Measurements from ENCODE around the gene SUPT3H.
"Not testable (repeated sequence)": the region's sequence is repeated elsewhere in the genome, so short reads cannot be mapped to it uniquely, and the experiment has no call there.

Gene SUPT3H

DNA sequence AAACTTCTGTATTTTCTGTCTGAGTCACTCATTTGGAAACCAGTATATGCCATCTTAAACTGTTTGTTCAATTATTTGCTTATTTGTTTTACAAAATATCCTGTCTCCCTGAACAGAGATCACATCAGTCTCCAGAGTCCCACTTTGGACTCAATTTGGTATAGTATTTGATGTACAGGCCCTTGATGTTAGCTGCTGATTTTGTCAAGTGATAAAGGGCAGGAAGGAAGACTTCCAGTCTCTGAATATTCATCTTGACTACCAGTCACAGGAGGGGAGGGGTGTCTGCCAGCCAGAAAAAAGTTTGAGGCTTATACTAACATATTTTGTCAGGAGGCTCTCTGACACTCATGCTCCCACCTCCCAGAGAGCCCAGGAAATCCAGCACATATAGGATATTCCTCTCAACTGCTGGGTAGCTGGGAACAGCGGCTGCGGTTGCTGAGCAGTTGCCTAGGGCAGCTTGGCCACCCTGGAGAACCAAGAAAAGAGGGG is 426.4 kb downstream of the SUPT3H start:
- DNase-seq (ENCODE audit: low spot score), result no peak

DNA sequence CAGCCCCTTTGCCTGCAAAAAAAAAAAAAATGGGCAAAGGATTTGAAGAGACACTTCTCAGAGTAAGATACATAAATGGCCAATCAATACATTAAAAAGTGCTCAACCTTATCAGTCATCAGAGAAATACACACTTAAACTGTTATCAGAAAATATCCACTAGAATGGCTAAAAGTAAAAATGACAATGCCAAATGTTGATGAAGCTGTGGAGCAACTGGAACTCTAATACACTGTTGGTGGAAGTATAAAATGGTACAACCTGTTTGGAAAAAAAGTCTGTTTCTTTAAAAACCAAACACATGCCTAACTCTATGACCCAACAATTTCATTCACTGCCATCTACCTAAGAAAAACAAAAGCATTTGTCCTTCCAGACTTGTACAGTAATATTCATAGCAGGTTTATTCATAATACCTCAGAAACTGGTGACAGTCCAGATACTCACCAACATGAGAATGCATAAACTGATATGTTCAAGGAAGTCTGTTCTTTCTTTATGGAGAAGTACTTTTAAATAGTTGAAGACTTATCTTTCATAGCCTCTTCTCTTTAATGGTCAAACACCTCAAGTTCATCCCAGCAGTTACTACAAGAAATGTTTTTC is 428.0 kb downstream of the SUPT3H start:
- no peak for DNase-seq (ENCODE audit: low spot score)

DNA sequence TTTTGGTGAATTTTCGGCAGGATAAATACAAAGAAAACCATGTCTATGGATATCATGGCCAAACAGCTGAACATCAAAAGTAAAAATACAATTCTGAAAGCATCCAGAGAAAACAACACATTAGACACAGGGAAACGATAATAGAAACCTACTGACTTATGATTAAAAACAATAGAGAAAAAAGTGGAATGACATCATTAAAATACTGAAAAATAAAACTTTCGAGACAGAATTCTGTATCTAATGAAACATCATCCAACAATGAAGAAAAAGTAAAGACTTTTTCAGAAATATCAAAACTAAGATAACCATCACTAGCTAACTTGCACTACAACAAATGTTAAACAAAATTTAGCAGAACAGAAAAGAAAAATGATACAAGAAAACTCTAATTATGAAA is 434.2 kb downstream of the SUPT3H start:
- DNase-seq (ENCODE audit: low spot score), result no peak

GRCh38 chr6:44942798-44943197 is 434.9 kb downstream of the SUPT3H start:
- DNase-seq (ENCODE audit: low spot score), result no peak

- no peak for DNase-seq (ENCODE audit: low spot score)
Measured at GRCh38 chr6:44942201-44942600, 435.5 kb downstream of the SUPT3H start.

DNA sequence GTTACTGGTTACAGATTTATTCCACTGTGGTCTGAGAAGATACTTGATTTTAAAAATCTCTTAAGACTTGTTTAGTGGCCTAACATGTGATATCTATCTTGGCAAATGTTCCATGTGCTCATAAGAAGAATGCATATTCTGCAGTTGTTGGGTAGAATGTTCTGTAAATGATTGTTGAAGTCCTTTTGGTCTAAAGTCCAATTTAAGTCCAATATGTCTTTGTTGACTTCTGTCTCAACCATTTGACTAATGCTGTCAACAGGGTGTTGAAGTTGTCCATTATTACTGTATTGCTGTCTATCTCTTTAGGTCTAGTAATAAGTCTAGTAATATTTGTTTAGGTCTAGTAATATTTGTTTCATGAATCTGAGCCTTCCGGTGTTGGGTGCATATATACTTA is 437.4 kb downstream of the SUPT3H start:
- no peak for DNase-seq (ENCODE audit: low spot score)

DNA sequence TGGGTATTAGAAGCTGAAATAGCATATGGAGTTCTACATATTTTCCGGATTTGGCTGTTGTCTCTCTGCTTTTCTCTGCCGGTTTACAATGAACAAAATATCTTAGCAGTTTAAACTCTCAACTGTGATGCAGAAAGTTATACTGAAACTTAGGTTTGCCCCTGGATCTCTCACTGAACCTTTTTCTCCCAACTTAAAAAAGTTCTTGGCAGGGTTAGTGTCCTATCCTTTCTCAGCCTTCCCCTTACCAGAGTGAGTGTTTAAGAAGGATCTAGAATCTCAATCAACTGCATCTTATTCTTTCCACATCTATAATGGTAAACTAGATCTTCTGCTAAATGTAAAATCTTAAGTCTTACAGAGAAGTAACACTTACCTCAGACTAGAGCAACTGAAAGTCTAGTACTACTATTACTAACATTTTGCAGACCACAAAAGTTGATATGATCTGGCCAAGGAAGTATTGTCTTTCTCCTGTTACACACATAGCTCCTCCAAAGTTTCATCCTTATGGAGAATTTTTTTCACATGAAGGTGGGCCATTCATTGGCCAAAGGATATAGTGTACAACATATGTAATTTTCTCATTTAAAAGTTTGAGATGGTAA is 441.9 kb downstream of the SUPT3H start:
- no peak for DNase-seq (ENCODE audit: low spot score)

- no peak for DNase-seq (ENCODE audit: low spot score)
Measured at GRCh38 chr6:44933108-44933507, 444.6 kb downstream of the SUPT3H start.

- DNase-seq (ENCODE audit: low spot score), result no peak
Measured at GRCh38 chr6:44932651-44933091, 445.1 kb downstream of the SUPT3H start.

DNA sequence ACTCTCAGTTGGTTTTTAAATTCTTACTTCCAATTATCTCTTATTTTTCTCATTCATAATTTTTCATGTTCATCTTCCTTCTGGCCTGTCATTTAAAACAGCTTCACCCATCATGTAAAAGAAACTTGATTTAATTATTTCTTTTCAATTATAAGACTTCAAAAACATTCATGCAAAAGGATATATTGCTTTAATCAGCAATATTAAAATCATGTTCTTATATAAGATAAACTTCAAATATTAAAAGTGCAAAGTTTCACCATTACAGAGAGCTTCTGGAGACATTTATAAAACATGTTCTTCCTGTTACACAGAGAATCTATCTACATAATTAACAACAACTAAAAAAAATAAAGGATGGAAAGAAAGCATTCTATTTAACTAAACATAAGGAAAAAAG is 446.3 kb downstream of the SUPT3H start:
- no peak for DNase-seq (ENCODE audit: low spot score)

DNA sequence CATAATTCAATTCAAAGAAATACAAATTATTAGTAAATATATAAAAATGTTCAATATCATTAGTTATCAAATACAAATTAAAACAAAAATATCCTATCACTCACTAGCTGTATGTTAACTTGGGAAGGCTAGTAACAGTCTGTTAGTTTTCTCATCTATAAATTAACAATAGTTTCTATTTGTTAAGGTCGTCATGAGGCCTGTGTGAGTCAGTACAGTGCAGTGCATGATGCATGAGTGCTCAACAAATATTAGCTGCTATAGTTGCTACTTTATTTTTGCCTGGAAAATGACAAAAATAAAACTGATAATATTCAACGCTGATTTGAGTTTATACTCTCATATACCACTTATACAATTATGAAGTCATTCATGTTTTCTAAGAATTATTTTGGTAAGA is 451.2 kb downstream of the SUPT3H start:
- no peak for DNase-seq (ENCODE audit: low spot score)

- DNase-seq (ENCODE audit: low spot score), result peak; percentile 15
Measured at GRCh38 chr6:44925100-44925739, 452.5 kb downstream of the SUPT3H start.

GRCh38 chr6:44923444-44923843 is 454.3 kb downstream of the SUPT3H start:
- no peak for DNase-seq (ENCODE audit: low spot score)

GRCh38 chr6:44921798-44922197 is 455.9 kb downstream of the SUPT3H start:
- DNase-seq (ENCODE audit: low spot score), result no peak

DNA sequence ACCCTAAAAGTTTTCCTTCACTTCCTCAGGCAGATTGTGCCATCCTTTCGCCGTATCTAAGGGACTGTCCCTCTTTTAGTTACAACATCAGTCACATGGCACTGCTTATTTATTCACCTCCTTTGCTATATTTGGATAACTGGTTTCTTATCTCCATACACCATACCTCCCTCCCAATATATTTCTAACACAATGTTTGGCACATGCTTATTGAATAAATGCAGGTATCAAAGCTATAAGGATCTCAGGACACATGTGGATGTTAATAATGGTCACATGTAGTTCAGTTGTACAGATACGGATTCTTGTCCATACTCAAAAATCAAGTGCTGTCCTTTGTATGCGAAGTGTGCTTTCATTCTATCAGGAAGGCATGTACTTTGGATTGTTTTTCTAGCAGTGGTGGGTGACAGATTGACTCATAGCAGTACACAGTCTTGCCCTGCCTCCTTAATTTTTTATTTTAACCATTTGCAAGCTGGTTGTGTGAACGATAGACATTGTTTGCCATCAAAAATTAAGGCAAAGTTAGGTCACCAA is 456.7 kb downstream of the SUPT3H start:
- no peak for DNase-seq (ENCODE audit: low spot score)

DNA sequence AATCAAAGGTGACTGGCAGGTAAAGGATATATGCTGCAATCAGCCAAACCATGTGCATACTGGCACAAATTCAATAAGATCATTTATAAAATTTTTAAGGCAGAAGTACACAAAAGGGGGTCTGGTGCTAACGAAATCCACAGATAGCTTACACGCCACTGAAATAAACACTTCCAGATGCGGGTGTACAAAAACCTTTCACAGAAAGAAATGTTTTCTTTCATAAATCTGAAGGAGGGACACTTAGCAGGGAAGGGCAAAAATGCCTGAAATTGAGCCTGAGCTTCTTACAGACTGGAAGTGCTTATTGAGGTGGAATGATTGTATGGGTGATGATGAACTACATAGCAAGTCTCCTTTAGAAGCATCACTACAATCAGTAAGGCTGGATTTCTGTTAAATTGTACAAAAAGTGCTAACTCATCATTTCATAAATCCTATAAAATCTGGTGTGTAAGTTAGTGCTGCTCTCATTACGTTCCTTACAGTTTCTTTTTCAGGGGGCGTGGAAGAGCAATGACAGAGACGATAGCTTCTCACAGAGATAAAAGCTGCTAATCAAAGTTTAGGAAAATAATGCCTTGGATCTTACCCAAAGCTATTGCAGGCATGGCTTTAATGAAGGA is 458.9 kb downstream of the SUPT3H start:
- peak; percentile 9 for DNase-seq (ENCODE audit: low spot score)

GRCh38 chr6:44917430-44917829 is 460.3 kb downstream of the SUPT3H start:
- no peak for DNase-seq (ENCODE audit: low spot score)

GRCh38 chr6:44915111-44915510 is 462.6 kb downstream of the SUPT3H start:
- DNase-seq (ENCODE audit: low spot score), result no peak

DNA sequence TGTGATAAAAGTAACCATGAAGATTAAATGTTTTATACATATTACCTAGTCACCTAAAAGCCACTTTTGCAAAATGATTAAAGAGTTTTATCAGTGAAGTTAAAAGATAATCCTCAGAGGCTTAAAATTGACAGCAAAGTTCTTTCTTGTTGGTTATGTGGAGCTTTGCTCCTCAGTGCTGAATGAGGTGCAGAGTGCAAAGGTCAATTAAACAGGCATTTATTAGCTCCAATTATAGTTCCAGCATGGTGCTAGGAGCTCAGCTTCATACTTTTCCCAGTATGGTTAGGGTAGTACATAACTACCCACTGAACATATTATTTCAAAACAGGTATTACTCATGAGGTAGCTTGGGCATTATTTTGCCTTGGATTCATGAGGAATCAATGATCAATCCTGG is 463.6 kb downstream of the SUPT3H start:
- DNase-seq (ENCODE audit: low spot score), result no peak

DNA sequence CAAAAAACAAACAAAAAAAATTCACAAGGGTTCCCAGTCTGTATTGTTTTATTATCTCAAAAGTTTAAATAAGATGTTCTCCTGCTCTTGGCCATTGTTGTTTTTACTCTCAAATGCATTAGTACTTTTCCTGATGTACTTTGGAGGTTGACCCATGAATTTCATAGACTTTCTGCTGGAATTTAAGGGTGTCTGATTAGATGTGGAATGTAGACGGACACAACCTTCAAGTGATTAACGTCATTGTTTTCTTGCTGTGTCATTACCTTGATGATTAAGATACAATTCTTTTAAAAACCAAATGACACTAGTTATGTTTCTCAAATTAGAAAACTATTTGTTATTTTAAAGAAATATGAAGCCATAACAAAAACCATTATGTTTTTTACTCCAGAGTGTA is 471.0 kb downstream of the SUPT3H start:
- no peak for DNase-seq (ENCODE audit: low spot score)

GRCh38 chr6:44900358-44900757 is 477.4 kb downstream of the SUPT3H start:
- DNase-seq (ENCODE audit: low spot score), result not testable (repeated sequence)

GRCh38 chr6:44898296-44898930 is 479.3 kb downstream of the SUPT3H start:
- DNase-seq (ENCODE audit: low spot score), result peak; percentile 57

Measured in GM03348 (cell line).